H1 (cell line): ENCODE measurements around the gene BRINP3. TPM values are rescaled to one million over a fixed set of nuclear protein-coding genes. Genes with fewer than 3 reads are reported as not detected.

ENCODE experiments used
- CTCF ChIA-PET: fragments of 300-600 bp; sonication (Branson Sonifier 250); formaldehyde crosslinking; loops from one replicate; lab custom pipeline; 2021; ENCODE audit not compliant: partially characterized antibody; lab: Charles Lee
- POLR2A ChIA-PET: fragments of 300-600 bp; sonication (Branson Sonifier 250); formaldehyde crosslinking; loops from one replicate; lab custom pipeline; 2021; ENCODE audit warnings: inconsistent platforms; ENCODE audit not compliant: partially characterized antibody; lab: Charles Lee
- DNase-seq, 2 experiments: peaks; one replicate each; pipeline versions ENCODE4 v3.0.0 to v3.0.0-alpha.2; 2010 to 2022; ENCODE audit warnings: low spot score in 2 of 2, low read depth in 1 of 2, mixed read lengths in 1 of 2
- FAIRE-seq: peaks from 2 replicates; lab custom pipeline; 2011; peaks lifted over from hg19 to GRCh38; lab: Jason Lieb, UNC
- H2AFZ ChIP-seq: 2 replicates; pipeline ENCODE4 v1.8.1; 2012; ENCODE audit warnings: low read length, inconsistent platforms
- H2AK5ac ChIP-seq: 2 replicates; pipeline ENCODE4 v1.6.1; 2013; ENCODE audit warnings: low read depth, low read length
- H2BK120ac ChIP-seq: replicated peaks from 2 replicates; pipeline ENCODE3; 2013; ENCODE audit warnings: low read depth, low read length, inconsistent platforms
- H2BK12ac ChIP-seq: 2 replicates; pipeline ENCODE4 v1.6.1; 2013; ENCODE audit warnings: low read depth, low read length
- H2BK15ac ChIP-seq: 2 replicates; pipeline ENCODE4 v1.6.1; 2013; ENCODE audit warnings: low read length
- H2BK20ac ChIP-seq: 2 replicates; pipeline ENCODE4 v1.6.1; 2013; ENCODE audit warnings: low read length
- H2BK5ac ChIP-seq: 2 replicates; pipeline ENCODE4 v1.6.1; 2013; ENCODE audit warnings: low read depth, low read length
- H3K14ac ChIP-seq: 2 replicates; pipeline ENCODE4 v1.6.1; 2013; ENCODE audit warnings: inconsistent platforms; ENCODE audit not compliant: insufficient read length
- H3K18ac ChIP-seq: 2 replicates; pipeline ENCODE4 v1.6.1; 2013; ENCODE audit warnings: low read length; ENCODE audit errors: extremely low read depth
- H3K23ac ChIP-seq: 2 replicates; pipeline ENCODE4 v1.6.1; 2013; ENCODE audit warnings: inconsistent platforms; ENCODE audit not compliant: insufficient read length
- H3K23me2 ChIP-seq: 2 replicates; pipeline ENCODE4 v1.6.1; 2013; ENCODE audit warnings: low read depth, low read length
- H3K27ac ChIP-seq: 2 replicates; pipeline ENCODE4 v1.6.1; 2011; ENCODE audit warnings: low read depth, low read length, inconsistent platforms
- H3K27me3 ChIP-seq, 4 experiments: replicated peaks in 1 of 4; 1 replicate in 1 of 4; 2 replicates in 3 of 4; pipeline versions ENCODE4 v1.6.1 to v1.8.1; 2011 to 2013; ENCODE audit warnings: low read length in 3 of 4, mild to moderate bottlenecking in 3 of 4, inconsistent platforms in 2 of 4, mixed read lengths in 2 of 4, moderate library complexity in 1 of 4; ENCODE audit not compliant: control insufficient read depth in 3 of 4, insufficient read depth in 3 of 4; ENCODE audit errors: extremely low read depth in 1 of 4
- H3K36me3 ChIP-seq, 4 experiments: 2 replicates each; pipeline versions ENCODE4 v1.6.1 to v1.8.1; 2011 to 2013; ENCODE audit warnings: mild to moderate bottlenecking in 4 of 4, low read length in 3 of 4, moderate library complexity in 2 of 4, control low read depth in 1 of 4, inconsistent platforms in 1 of 4; ENCODE audit not compliant: insufficient read depth in 4 of 4, control insufficient read depth in 2 of 4
- H3K4ac ChIP-seq: replicated peaks from 2 replicates; pipeline ENCODE3; 2013; ENCODE audit warnings: low read length, low read depth, mixed read lengths, inconsistent platforms; ENCODE audit not compliant: insufficient read length
- H3K4me1 ChIP-seq, 4 experiments: replicated peaks in 1 of 4; 1 replicate in 1 of 4; 2 replicates in 3 of 4; pipeline versions ENCODE4 v1.6.1 to v1.8.1; 2011 to 2013; ENCODE audit warnings: low read length in 3 of 4, inconsistent platforms in 2 of 4, mixed read lengths in 1 of 4; ENCODE audit not compliant: insufficient read depth in 4 of 4, control insufficient read depth in 3 of 4
- H3K4me2 ChIP-seq, 2 experiments: 2 replicates each; pipeline versions ENCODE4 v1.6.1 to v1.8.1; 2011 to 2013; ENCODE audit warnings: low read depth in 2 of 2, low read length in 2 of 2, control low read depth in 1 of 2, inconsistent platforms in 1 of 2, mild to moderate bottlenecking in 1 of 2; ENCODE audit not compliant: insufficient read depth in 1 of 2
- H3K4me3 ChIP-seq, 4 experiments: fragments of 200-600, 300-600 bp in 1 of 4; sonication (generic), shearing (Covaris generic), sonication (Bioruptor Twin) in 1 of 4; 2 replicates each; pipeline versions ENCODE4 v1.5.1 to v1.8.1; 2011 to 2016; ENCODE audit warnings: low read length in 4 of 4, low read depth in 3 of 4, control low read depth in 2 of 4, inconsistent platforms in 2 of 4, mild to moderate bottlenecking in 2 of 4, mixed read lengths in 1 of 4, moderate library complexity in 1 of 4; ENCODE audit not compliant: insufficient read depth in 2 of 4; ENCODE audit errors: extremely low read depth in 1 of 4
- H3K56ac ChIP-seq: replicated peaks from 2 replicates; pipeline ENCODE3; 2013; ENCODE audit warnings: low read depth, mild to moderate bottlenecking, mixed read lengths, low read length, inconsistent platforms; ENCODE audit not compliant: insufficient read length
- H3K79me1 ChIP-seq: 2 replicates; pipeline ENCODE4 v1.6.1; 2013; ENCODE audit warnings: low read depth, low read length, control low read depth
- H3K79me2 ChIP-seq, 2 experiments: 2 replicates each; pipeline versions ENCODE4 v1.6.1 to v1.8.1; 2012 to 2013; ENCODE audit warnings: low read length in 2 of 2, mild to moderate bottlenecking in 2 of 2, inconsistent platforms in 1 of 2; ENCODE audit not compliant: insufficient read depth in 2 of 2, control insufficient read depth in 1 of 2
- H3K9ac ChIP-seq, 4 experiments: replicated peaks in 1 of 4; 1 replicate in 1 of 4; 2 replicates in 3 of 4; pipeline versions ENCODE4 v1.6.1 to v1.8.1; 2011 to 2013; ENCODE audit warnings: low read depth in 3 of 4, low read length in 3 of 4, control low read depth in 2 of 4, mild to moderate bottlenecking in 2 of 4, moderate library complexity in 2 of 4, inconsistent platforms in 1 of 4; ENCODE audit errors: extremely low read depth in 1 of 4
- H3K9me3 ChIP-seq, 2 experiments: 2 replicates each; pipeline versions ENCODE4 v1.6.1 to v1.8.1; 2012 to 2013; ENCODE audit warnings: mild to moderate bottlenecking in 2 of 2, moderate library complexity in 2 of 2, control low read depth in 1 of 2, inconsistent platforms in 1 of 2, low read depth in 1 of 2, low read length in 1 of 2, mixed read lengths in 1 of 2; ENCODE audit not compliant: insufficient read depth in 2 of 2
- H4K20me1 ChIP-seq, 2 experiments: replicated peaks in 1 of 2; 2 replicates each; pipeline versions ENCODE3 to v1.8.1; 2011 to 2013; ENCODE audit warnings: inconsistent platforms in 2 of 2, low read length in 2 of 2, mild to moderate bottlenecking in 1 of 2; ENCODE audit not compliant: insufficient read depth in 2 of 2, control insufficient read depth in 1 of 2
- H4K5ac ChIP-seq: 2 replicates; pipeline ENCODE4 v1.6.1; 2013; ENCODE audit warnings: low read length, low read depth, mixed read lengths, inconsistent platforms; ENCODE audit not compliant: insufficient read length
- H4K8ac ChIP-seq: 2 replicates; pipeline ENCODE4 v1.8.0; 2013; ENCODE audit warnings: mild to moderate bottlenecking, moderate library complexity, low read length, inconsistent platforms; ENCODE audit not compliant: insufficient read depth; ENCODE audit errors: extremely low read depth
- H4K91ac ChIP-seq: replicated peaks from 2 replicates; pipeline ENCODE3; 2013; ENCODE audit warnings: low read length, mixed read lengths, inconsistent platforms; ENCODE audit not compliant: insufficient read length
- CHD2 ChIP-seq: IDR thresholded peaks from 2 replicates; pipeline ENCODE4 v1.6.1; 2012; ENCODE audit warnings: low read length, improper control_type of control experiment
- GABPA ChIP-seq: IDR thresholded peaks from 2 replicates; pipeline ENCODE4 v1.6.1; 2011; ENCODE audit warnings: mild to moderate bottlenecking, low read length, moderate library complexity, borderline replicate concordance; ENCODE audit not compliant: insufficient read depth
- HDAC2 ChIP-seq, 2 experiments: fragments of 300-600 bp in 1 of 2; sonication (generic) in 1 of 2; IDR thresholded peaks; 2 replicates each; pipeline ENCODE4 v1.6.1; 2011 to 2012; ENCODE audit warnings: low read depth in 2 of 2, low read length in 2 of 2, mild to moderate bottlenecking in 2 of 2, moderate library complexity in 2 of 2, borderline replicate concordance in 1 of 2, inconsistent platforms in 1 of 2
- TCF12 ChIP-seq: IDR thresholded peaks from 2 replicates; pipeline ENCODE4 v1.6.1; 2011; ENCODE audit warnings: low read depth, mild to moderate bottlenecking, low read length
- WGBS, 2 experiments: shearing (Covaris generic) in 1 of 2; methylation state at CpG; one replicate each; pipeline versions ENCODE4 v1.1.6 to v1.1.7; 2013 to 2015; ENCODE audit warnings: low lambda C conversion rate in 2 of 2, mixed read lengths in 2 of 2, inconsistent platforms in 1 of 2, low coverage in 1 of 2, missing lambda C conversion rate in 1 of 2; ENCODE audit not compliant: insufficient replicate concordance in 2 of 2, insufficient coverage in 1 of 2, insufficient read length in 1 of 2; ENCODE audit errors: extremely low coverage in 1 of 2, missing lambda C conversion rate in 1 of 2; 5-methylcytosine and 5-hydroxymethylcytosine counted together
- polyA plus RNA-seq, 7 experiments: library from polyadenylated mRNA; depleted of rRNA in 3 of 7; stranded (reverse) in 5 of 7; unstranded in 2 of 7; fragments of >200 nt in 5 of 7; fragments of 200-250 nt in 2 of 7; gene quantifications; 1 replicate in 5 of 7; 2 replicates in 1 of 7; 4 replicates in 1 of 7; pipeline versions ENCODE4 v1.2.1 to v1.2.3, GENCODE V29; 2011 to 2013; ENCODE audit warnings: missing spikeins in 2 of 7, mixed read lengths in 2 of 7
- total RNA-seq: library from RNA; stranded (reverse); fragmentation: NEBNext Ultra II Directional; extraction: Animal tissue kit (Norgen Biotek cat#: 25700); gene quantifications from 2 replicates; pipeline ENCODE4 v1.2.1, GENCODE V29; 2021
- TF ChIP-seq, protein P1 (sequence below), 3 experiments: IDR thresholded peaks; 1 replicate in 2 of 3; 2 replicates in 1 of 3; pipeline versions ENCODE4 v1.5.1 to v1.6.1; 2011; ENCODE audit warnings: low read length in 3 of 3, mild to moderate bottlenecking in 3 of 3, inconsistent platforms in 2 of 3, low read depth in 1 of 3, moderate library complexity in 1 of 3; ENCODE audit not compliant: insufficient read depth in 1 of 3; ENCODE audit errors: control extremely low read depth in 1 of 3

BRINP3 gene
- total and polyA plus RNA-seq, 2 of the 8 experiments (the other 6 are each of a cell fraction or from before 2014, with no cell fraction given): not detected

DNA sequence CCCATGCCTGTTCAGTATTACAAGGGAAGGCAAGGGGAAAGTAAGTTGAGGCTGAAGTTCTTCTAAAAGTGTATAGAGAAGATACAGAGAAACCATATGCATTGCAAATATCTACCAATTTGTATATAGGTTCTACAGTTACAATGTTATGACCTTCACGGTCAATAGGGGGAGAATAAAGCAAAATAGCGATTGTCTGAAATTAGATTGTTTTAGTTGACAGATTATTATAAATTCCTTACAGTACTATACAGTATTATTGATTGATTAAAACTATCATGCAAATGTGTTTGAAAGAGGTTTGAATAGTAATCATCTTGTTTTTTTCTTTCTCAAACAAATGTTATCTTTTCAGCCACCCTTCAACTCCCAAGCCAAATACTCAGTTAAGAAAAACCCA, 13.7 kb upstream of the BRINP3 start:
- no peak for DNase-seq
- H3K4me1 ChIP-seq: no peaks in the 10 kb centered on the region
- no peaks in the 10 kb centered on the region for H3K27me3 ChIP-seq
- no peak overlapping the region for H3K14ac ChIP-seq
- H3K23ac ChIP-seq: no peak overlapping the region
- no peaks in the 10 kb centered on the region for H3K36me3 ChIP-seq
- no peak overlapping the region for H3K56ac ChIP-seq
- no peak for FAIRE-seq
- H3K9ac ChIP-seq: no peak overlapping the region
- WGBS, 2 experiments: 93% methylated on average over 2 of the region's 2 CpGs; no CpG with 5 or more reads in 1 of the 2 experiments
- no peaks in the 10 kb centered on the region for H3K79me1 ChIP-seq
- H3K23me2 ChIP-seq: no peaks in the 10 kb centered on the region
- H2BK15ac ChIP-seq: no peak overlapping the region
- H4K91ac ChIP-seq: no peak overlapping the region
- no peak overlapping the region for H4K5ac ChIP-seq
- no peaks in the 10 kb centered on the region for H3K9me3 ChIP-seq
- no peak overlapping the region for H3K27ac ChIP-seq
- H2AK5ac ChIP-seq: no peak overlapping the region
- no peak overlapping the region for H3K4me3 ChIP-seq
- CTCF ChIA-PET: no interaction called here
- no peak overlapping the region for H3K4me2 ChIP-seq
- no peak overlapping the region for H4K8ac ChIP-seq
- H3K79me2 ChIP-seq: no peaks in the 10 kb centered on the region
- no peak overlapping the region for H2BK12ac ChIP-seq
- no peak overlapping the region for H2BK20ac ChIP-seq
- H2BK5ac ChIP-seq: no peak overlapping the region
- no peak overlapping the region for H2AFZ ChIP-seq
- no peak overlapping the region for H3K4ac ChIP-seq
- H2BK120ac ChIP-seq: no peak overlapping the region
- H4K20me1 ChIP-seq: no peaks in the 10 kb centered on the region
- H3K18ac ChIP-seq: no peak overlapping the region
- POLR2A ChIA-PET: no interaction called here
- TF ChIP-seq HDAC2 (IDR thresholded peaks at IDR 0.05; ENCODE audit: borderline replicate concordance in 1 of 2, low read depth in 2 of 2, low read length in 2 of 2) (no peak), CHD2 (no peak), TCF12 (no peak), GABPA (no peak)
- TF ChIP-seq, protein P1, sequence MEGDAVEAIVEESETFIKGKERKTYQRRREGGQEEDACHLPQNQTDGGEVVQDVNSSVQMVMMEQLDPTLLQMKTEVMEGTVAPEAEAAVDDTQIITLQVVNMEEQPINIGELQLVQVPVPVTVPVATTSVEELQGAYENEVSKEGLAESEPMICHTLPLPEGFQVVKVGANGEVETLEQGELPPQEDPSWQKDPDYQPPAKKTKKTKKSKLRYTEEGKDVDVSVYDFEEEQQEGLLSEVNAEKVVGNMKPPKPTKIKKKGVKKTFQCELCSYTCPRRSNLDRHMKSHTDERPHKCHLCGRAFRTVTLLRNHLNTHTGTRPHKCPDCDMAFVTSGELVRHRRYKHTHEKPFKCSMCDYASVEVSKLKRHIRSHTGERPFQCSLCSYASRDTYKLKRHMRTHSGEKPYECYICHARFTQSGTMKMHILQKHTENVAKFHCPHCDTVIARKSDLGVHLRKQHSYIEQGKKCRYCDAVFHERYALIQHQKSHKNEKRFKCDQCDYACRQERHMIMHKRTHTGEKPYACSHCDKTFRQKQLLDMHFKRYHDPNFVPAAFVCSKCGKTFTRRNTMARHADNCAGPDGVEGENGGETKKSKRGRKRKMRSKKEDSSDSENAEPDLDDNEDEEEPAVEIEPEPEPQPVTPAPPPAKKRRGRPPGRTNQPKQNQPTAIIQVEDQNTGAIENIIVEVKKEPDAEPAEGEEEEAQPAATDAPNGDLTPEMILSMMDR (IDR thresholded peaks at IDR 0.05; ENCODE audit: control extremely low read depth in 1 of 3, insufficient read depth in 1 of 3, low read depth in 1 of 3, low read length in 3 of 3): peak in 1 of 3 experiments; percentile 2; a peak in 1 of 4 replicates
